HEK293T (cell line): ENCODE measurements around the gene LCE1C.

Experiments used
- CTCF ChIA-PET: fragments of 350-600 bp; formaldehyde crosslinking; extraction: SDS; loops from one replicate; lab custom pipeline; 2021; ENCODE audit warnings: antibody characterized with exemption, inconsistent platforms; lab: Yijun Ruan, JAX
- POLR2A ChIA-PET: fragments of 350-600 bp; formaldehyde crosslinking; extraction: SDS; loops from one replicate; lab custom pipeline; 2020; ENCODE audit warnings: antibody characterized with exemption, inconsistent platforms; lab: Yijun Ruan, JAX
- DNase-seq: peaks from one replicate; pipeline ENCODE4 v3.0.0; 2012; ENCODE audit warnings: mixed read lengths; ENCODE audit errors: extremely low spot score
- ARNT ChIP-seq: fragments of 450-650 bp; IDR thresholded peaks from 2 replicates; pipeline ENCODE4 v1.6.1; 2017; ENCODE audit warnings: mild to moderate bottlenecking
- BHLHE40 ChIP-seq: fragments of 450-650 bp; IDR thresholded peaks from 2 replicates; pipeline ENCODE4 v1.6.1; 2016; ENCODE audit warnings: mild to moderate bottlenecking, moderate library complexity, borderline replicate concordance
- CTBP1 ChIP-seq: fragments of 450-650 bp; IDR thresholded peaks from 2 replicates; pipeline ENCODE4 v1.6.1; 2016; ENCODE audit warnings: borderline replicate concordance
- ELF4 ChIP-seq: fragments of 450-650 bp; IDR thresholded peaks from 2 replicates; pipeline ENCODE4 v1.6.1; 2017; ENCODE audit warnings: antibody characterized with exemption
- FOXA1 ChIP-seq: fragments of 450-650 bp; IDR thresholded peaks from 2 replicates; pipeline ENCODE4 v1.6.1; 2016; ENCODE audit warnings: mild to moderate bottlenecking
- FOXK2 ChIP-seq: fragments of 450-650 bp; IDR thresholded peaks from 2 replicates; pipeline ENCODE4 v1.6.1; 2016; ENCODE audit warnings: mild to moderate bottlenecking
- FOXM1 ChIP-seq: fragments of 450-650 bp; IDR thresholded peaks from 2 replicates; pipeline ENCODE4 v1.6.1; 2017; ENCODE audit warnings: mild to moderate bottlenecking, borderline replicate concordance
- HDGF ChIP-seq: fragments of 450-650 bp; IDR thresholded peaks from 2 replicates; pipeline ENCODE4 v1.6.1; 2017; ENCODE audit warnings: antibody characterized with exemption, borderline replicate concordance
- L3MBTL2 ChIP-seq: fragments of 450-650 bp; conservative IDR thresholded peaks from 2 replicates; pipeline ENCODE4 v1.6.1; 2016; ENCODE audit warnings: mild to moderate bottlenecking
- LEF1 ChIP-seq: fragments of 450-650 bp; IDR thresholded peaks from 2 replicates; pipeline ENCODE4 v1.6.1; 2017; ENCODE audit warnings: mild to moderate bottlenecking, borderline replicate concordance
- NFRKB ChIP-seq: fragments of 450-650 bp; IDR thresholded peaks from 2 replicates; pipeline ENCODE4 v1.6.1; 2016; ENCODE audit warnings: mild to moderate bottlenecking, moderate library complexity
- SP1 ChIP-seq: fragments of 450-650 bp; IDR thresholded peaks from 2 replicates; pipeline ENCODE4 v1.6.1; 2017
- SUZ12 ChIP-seq: fragments of 450-650 bp; IDR thresholded peaks from 2 replicates; pipeline ENCODE4 v1.6.1; 2016; ENCODE audit warnings: mild to moderate bottlenecking
- TARDBP ChIP-seq: fragments of 450-650 bp; IDR thresholded peaks from 2 replicates; pipeline ENCODE4 v1.6.1; 2016
- ZNF384 ChIP-seq: fragments of 450-650 bp; IDR thresholded peaks from 2 replicates; pipeline ENCODE4 v1.6.1; 2016
- TF ChIP-seq, protein P1 (sequence below): fragments of 450-650 bp; IDR thresholded peaks from 2 replicates; pipeline ENCODE4 v1.6.1; 2016

Gene LCE1C

DNA sequence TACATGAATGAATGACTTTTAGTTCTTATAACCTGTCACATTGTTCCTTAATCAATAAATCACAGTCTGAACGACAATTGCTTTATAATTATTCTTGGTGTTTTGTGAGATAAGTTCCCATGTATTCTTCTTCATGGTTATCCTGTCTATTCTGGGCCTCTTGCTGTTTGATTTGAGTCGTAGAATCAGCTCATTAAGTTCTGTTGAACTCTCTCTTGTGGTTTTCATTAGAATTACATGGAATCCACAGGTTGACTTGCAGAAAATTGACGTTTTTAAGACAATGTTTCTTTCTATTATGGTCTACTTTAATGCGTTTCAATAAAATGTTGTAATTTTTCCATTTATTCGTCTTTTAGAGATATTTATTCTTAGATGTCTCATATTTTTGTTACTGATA lies 16.8 kb upstream of the LCE1C start:
- CTCF ChIA-PET: no interaction called here
- no peak for DNase-seq
- POLR2A ChIA-PET: no interaction called here
- TF ChIP-seq, protein P1, sequence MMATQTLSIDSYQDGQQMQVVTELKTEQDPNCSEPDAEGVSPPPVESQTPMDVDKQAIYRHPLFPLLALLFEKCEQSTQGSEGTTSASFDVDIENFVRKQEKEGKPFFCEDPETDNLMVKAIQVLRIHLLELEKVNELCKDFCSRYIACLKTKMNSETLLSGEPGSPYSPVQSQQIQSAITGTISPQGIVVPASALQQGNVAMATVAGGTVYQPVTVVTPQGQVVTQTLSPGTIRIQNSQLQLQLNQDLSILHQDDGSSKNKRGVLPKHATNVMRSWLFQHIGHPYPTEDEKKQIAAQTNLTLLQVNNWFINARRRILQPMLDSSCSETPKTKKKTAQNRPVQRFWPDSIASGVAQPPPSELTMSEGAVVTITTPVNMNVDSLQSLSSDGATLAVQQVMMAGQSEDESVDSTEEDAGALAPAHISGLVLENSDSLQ: peak; percentile 29; the same call in 1 of the 2 replicates
- no peak for TF ChIP-seq BHLHE40

DNA sequence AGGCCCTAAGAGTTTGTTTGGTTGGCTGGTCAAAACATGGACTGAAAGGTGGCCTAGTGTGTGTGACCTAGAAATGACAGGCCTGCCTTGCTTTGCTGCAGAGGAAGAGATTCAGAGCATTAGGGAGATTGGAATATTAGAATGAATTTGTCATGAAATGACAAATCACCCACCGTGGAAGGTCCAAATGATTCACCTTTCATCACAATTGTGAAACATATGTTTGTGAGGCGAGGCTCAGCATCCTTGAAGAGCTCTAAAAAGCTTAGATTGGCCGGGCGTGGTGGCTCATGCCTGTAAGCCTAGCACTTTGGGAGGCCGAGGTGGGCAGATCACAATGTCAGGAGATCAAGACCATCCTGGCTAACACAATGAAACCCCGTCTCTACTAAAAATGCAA lies 10.9 kb upstream of the LCE1C start:
- ChIA-PET CTCF (no interaction called here), POLR2A (no interaction called here)
- TF ChIP-seq, protein P1: no peak
- TF ChIP-seq BHLHE40: no peak
- TF ChIP-seq ARNT: no peak
- TF ChIP-seq SP1: no peak
- no peak for TF ChIP-seq TARDBP
- TF ChIP-seq ELF4: no peak
- no peak for TF ChIP-seq ZNF384
- no peak for TF ChIP-seq CTBP1
- TF ChIP-seq FOXM1: no peak
- no peak for DNase-seq

DNA sequence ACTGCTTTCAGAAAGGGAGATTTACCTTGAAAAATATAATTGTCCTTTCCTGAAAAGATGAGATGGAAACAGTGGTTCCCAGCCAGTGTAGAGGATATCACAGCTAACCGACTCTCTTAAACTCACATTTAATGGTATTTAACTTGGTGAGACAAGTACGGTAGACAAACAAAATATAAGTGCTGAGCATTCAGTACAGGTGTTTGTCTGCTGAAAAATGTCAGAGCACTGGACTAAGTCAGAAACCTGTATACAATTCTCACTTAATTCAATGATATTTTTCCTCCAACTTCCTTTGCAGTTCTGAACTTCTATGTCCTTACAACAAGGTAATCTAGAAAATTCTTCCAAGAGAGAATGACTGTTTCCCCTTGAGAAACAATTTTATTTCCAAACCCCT lies 5.2 kb upstream of the LCE1C start, which contains the start of gene LCE1B:
LCE1B (plus strand) TSS at position 301 of the 400 bp plus-strand sequence. CDS start 476 bp downstream, outside the sequence.
- POLR2A ChIA-PET: no interaction called here
- no peak for DNase-seq
- no peak for TF ChIP-seq L3MBTL2
- no peak for TF ChIP-seq SP1
- no peak for TF ChIP-seq TARDBP
- no peak for TF ChIP-seq BHLHE40
- no peak for TF ChIP-seq FOXK2
- no peak for TF ChIP-seq NFRKB
- no peak for TF ChIP-seq FOXA1
- CTCF ChIA-PET: no interaction called here

DNA sequence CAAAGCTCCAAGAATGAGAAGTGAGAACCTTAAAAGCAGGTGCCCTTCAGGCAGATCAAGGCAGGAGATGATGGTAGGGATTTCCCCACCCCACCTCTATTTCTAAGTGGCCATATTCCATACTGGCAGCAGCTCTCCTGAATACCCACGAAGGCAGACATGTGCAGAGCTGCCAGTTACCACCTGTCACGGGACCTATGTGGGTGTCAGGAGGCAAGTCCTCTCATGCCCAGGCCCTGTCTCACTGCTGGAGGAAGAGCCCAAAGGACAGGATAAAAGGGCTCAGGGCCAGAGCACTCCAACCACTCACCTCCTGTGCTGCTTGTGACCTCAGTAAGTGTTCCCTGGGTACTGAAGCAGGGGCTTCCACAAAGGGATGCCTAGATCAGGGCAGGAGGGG lies 4.6 kb upstream of the LCE1C start:
- CTCF ChIA-PET: no interaction called here
- TF ChIP-seq FOXA1 (no peak), NFRKB (no peak), FOXK2 (no peak), SP1 (no peak), FOXM1 (no peak), ZNF384 (no peak), BHLHE40 (no peak), ELF4 (no peak), TARDBP (no peak), CTBP1 (no peak), SUZ12 (no peak), HDGF (no peak), LEF1 (no peak)
- TF ChIP-seq, protein P1: no peak
- DNase-seq: no peak
- POLR2A ChIA-PET: no interaction called here

DNA sequence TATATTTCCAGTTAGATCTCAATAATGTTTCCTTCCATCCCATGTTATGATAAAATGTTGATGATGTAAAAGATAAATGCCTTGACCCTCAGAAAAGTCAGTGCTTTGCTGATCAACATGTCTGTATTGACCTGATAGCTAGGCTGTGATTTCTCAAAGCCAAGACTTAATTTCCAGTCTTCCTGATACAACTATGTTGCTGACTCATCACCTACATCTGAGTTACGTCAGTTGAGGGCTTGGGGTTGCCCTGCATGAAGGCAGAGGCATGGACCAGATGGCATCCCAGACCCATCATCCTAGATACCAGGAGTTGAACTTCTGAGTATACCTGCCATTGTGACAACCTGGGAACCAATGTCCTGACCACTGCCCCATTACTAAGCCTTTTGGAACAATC lies 5.1 kb downstream of the LCE1C start:
- TF ChIP-seq TARDBP (no peak), LEF1 (no peak), HDGF (no peak), NFRKB (no peak), FOXM1 (no peak), SUZ12 (no peak), FOXA1 (no peak), ZNF384 (no peak), BHLHE40 (no peak), FOXK2 (no peak), CTBP1 (no peak), ELF4 (no peak), L3MBTL2 (no peak), ARNT (no peak), SP1 (no peak)
- TF ChIP-seq, protein P1: no peak

DNA sequence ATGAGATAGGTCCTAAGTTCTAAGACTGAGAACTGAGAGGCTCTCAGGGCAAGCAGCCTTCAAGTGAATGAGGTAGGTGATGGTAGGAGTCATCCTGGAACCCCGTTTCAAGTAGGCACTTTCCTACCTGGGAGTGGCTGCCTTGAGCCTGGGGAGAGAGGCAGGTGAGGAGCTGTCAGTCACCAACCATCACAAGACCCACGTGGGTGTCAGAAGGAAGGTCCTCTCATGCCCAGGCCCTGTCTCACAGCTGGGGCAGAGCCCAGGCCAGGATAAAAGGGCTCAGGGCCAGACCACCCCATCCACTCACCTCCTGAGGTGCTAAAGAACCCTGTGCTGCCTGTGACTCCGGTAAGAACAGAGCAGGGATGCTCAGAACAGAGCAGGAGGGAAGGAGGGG lies 10.0 kb downstream of the LCE1C start, which contains the start of gene LCE1D:
LCE1D (plus strand) TSS at position 301 of the 400 bp plus-strand sequence. CDS start 1,074 bp downstream, outside the sequence.
- DNase-seq: no peak
- CTCF ChIA-PET: no interaction called here
- TF ChIP-seq CTBP1: no peak
- TF ChIP-seq BHLHE40: no peak
- TF ChIP-seq, protein P1: no peak
- TF ChIP-seq FOXM1: no peak
- no peak for TF ChIP-seq FOXA1
- no peak for TF ChIP-seq SP1
- POLR2A ChIA-PET: no interaction called here

More for the DNA sequence above, 5.1 kb downstream of the LCE1C start:
- POLR2A ChIA-PET: no interaction called here
- CTCF ChIA-PET: no interaction called here
- no peak for DNase-seq
